HepG2 (cell line): ENCODE data around the gene TMEM256. TPM values are rescaled to one million over a fixed set of nuclear protein-coding genes. Genes with fewer than 3 reads are reported as not detected.

Experiments used
- ATAC-seq: fragments of 200-7000 bp; cut with Tn5 transposase; 3 replicates; pipeline ENCODE4 v1.9.1; 2020; ENCODE audit warnings: mild to moderate bottlenecking, moderate library complexity
- BruUV-seq: library from RNA; stranded (reverse); fragments of 400-500 nt; replicated peaks from 2 replicates; lab custom pipeline; 2021; lab: Mats Ljungman, UMichigan
- CTCF ChIA-PET: fragments of 300-600 bp; formaldehyde crosslinking; extraction: SDS; loops from one replicate; lab custom pipeline; 2021; ENCODE audit warnings: low total read pairs, inconsistent platforms, low intra/inter-chr PET ratio; lab: Yijun Ruan, JAX
- POLR2A ChIA-PET: fragments of 350-600 bp; sonication (Branson Sonifier 250); formaldehyde crosslinking; loops from one replicate; lab custom pipeline; 2020; ENCODE audit warnings: antibody characterized with exemption, inconsistent platforms; lab: Yijun Ruan, JAX
- DNase-seq: peaks from one replicate; pipeline ENCODE4 v3.0.0-alpha.2; 2015; ENCODE audit warnings: low spot score
- FAIRE-seq: peaks from 3 replicates; lab custom pipeline; 2011; peaks lifted over from hg19 to GRCh38; lab: Jason Lieb, UNC
- H2AFZ ChIP-seq: one replicate; pipeline ENCODE4 v1.6.1; 2011; ENCODE audit warnings: low read length, inconsistent platforms
- H3K27ac ChIP-seq: fragments of 300-600 bp; 3 replicates; pipeline ENCODE4 v1.8.0; 2011; ENCODE audit warnings: mixed run types, mild to moderate bottlenecking, mixed read lengths, low read length, inconsistent platforms; ENCODE audit not compliant: insufficient read depth; ENCODE audit errors: extremely low read length
- H3K27me3 ChIP-seq, 2 experiments: fragments of 200-600 bp in 1 of 2; 2 replicates in 1 of 2; 3 replicates in 1 of 2; pipeline versions ENCODE4 v1.6.0 to v1.8.0; 2011; ENCODE audit warnings: low read length in 2 of 2, mild to moderate bottlenecking in 2 of 2, moderate library complexity in 2 of 2, inconsistent platforms in 1 of 2; ENCODE audit not compliant: insufficient read depth in 2 of 2, control insufficient read depth in 1 of 2
- H3K36me3 ChIP-seq, 2 experiments: fragments of 200-600 bp in 1 of 2; replicated peaks in 1 of 2; 2 replicates in 1 of 2; 3 replicates in 1 of 2; pipeline versions ENCODE4 v1.5.1 to v1.8.0; 2011; ENCODE audit warnings: low read length in 2 of 2, inconsistent platforms in 1 of 2; ENCODE audit not compliant: insufficient read depth in 2 of 2, control insufficient read depth in 1 of 2
- H3K4me1 ChIP-seq: 2 replicates; pipeline ENCODE4 v1.5.1; 2012; ENCODE audit warnings: low read length, inconsistent platforms; ENCODE audit not compliant: insufficient read depth
- H3K4me2 ChIP-seq: 2 replicates; pipeline ENCODE4 v1.6.0; 2011; ENCODE audit warnings: low read depth, low read length, inconsistent platforms
- H3K4me3 ChIP-seq, 3 experiments: fragments of 200-600 bp in 1 of 3; sonication (generic), shearing (Covaris generic) in 1 of 3; replicated peaks in 1 of 3; 2 replicates each; pipeline ENCODE4 v1.5.1; 2011 to 2016; ENCODE audit warnings: low read length in 3 of 3, inconsistent platforms in 2 of 3, low read depth in 2 of 3, mild to moderate bottlenecking in 2 of 3, control low read depth in 1 of 3, mixed read lengths in 1 of 3; ENCODE audit not compliant: insufficient read depth in 1 of 3
- H3K79me2 ChIP-seq: one replicate; pipeline ENCODE4 v1.6.1; 2011; ENCODE audit warnings: low read length, inconsistent platforms; ENCODE audit not compliant: insufficient read depth
- H3K9ac ChIP-seq: 2 replicates; pipeline ENCODE4 v1.6.0; 2011; ENCODE audit warnings: mild to moderate bottlenecking, low read depth, low read length, inconsistent platforms; ENCODE audit not compliant: insufficient read depth
- H3K9me3 ChIP-seq: 2 replicates; pipeline ENCODE4 v1.5.1; 2012; ENCODE audit warnings: mild to moderate bottlenecking, low read length
- H4K20me1 ChIP-seq: 2 replicates; pipeline ENCODE4 v1.6.0; 2011; ENCODE audit warnings: inconsistent platforms, mild to moderate bottlenecking, low read length, moderate library complexity; ENCODE audit not compliant: insufficient read depth
- DRAP1 ChIP-seq: IDR thresholded peaks from 2 replicates; pipeline ENCODE4 v1.6.1; 2016; ENCODE audit warnings: missing genetic modification reagents, missing compliant biosample characterization
- HNRNPUL1 ChIP-seq: fragments of 200-400 bp; formaldehyde crosslinking; IDR thresholded peaks from 2 replicates; pipeline ENCODE4 v1.6.1; 2017; ENCODE audit warnings: low read depth, mild to moderate bottlenecking, low read length, moderate library complexity
- PPARG ChIP-seq: conservative IDR thresholded peaks from 2 replicates; pipeline ENCODE4 v1.6.1; 2016; ENCODE audit warnings: missing biosample characterization, missing genetic modification reagents
- RBFOX2 ChIP-seq: fragments of 200-400 bp; formaldehyde crosslinking; IDR thresholded peaks from 2 replicates; pipeline ENCODE4 v1.6.1; 2017; ENCODE audit warnings: low read depth, mild to moderate bottlenecking, low read length
- SNAPC5 ChIP-seq: sonication (generic); formaldehyde crosslinking; IDR thresholded peaks from 2 replicates; pipeline ENCODE4 v1.8.1; 2023; ENCODE audit warnings: mild to moderate bottlenecking, missing genetic modification reagents, borderline replicate concordance
- STAT6 ChIP-seq: sonication (generic); formaldehyde crosslinking; IDR thresholded peaks from 2 replicates; pipeline ENCODE4 v1.4.0; 2020; ENCODE audit warnings: missing genetic modification reagents, mild to moderate bottlenecking, borderline replicate concordance
- TSC22D2 ChIP-seq: sonication (generic); formaldehyde crosslinking; IDR thresholded peaks from 2 replicates; pipeline ENCODE4 v1.5.1; 2020; ENCODE audit warnings: missing genetic modification reagents, mild to moderate bottlenecking, borderline replicate concordance
- ZFP36 ChIP-seq: fragments of 150-350 bp; IDR thresholded peaks from 2 replicates; pipeline ENCODE4 v1.6.1; 2018; ENCODE audit warnings: borderline replicate concordance, low read length, low read depth; ENCODE audit not compliant: partially characterized antibody
- ZNF276 ChIP-seq: sonication (generic); formaldehyde crosslinking; IDR thresholded peaks from 2 replicates; pipeline ENCODE4 v1.4.0; 2020; ENCODE audit warnings: mild to moderate bottlenecking, low read depth, missing genetic modification reagents
- ZNF572 ChIP-seq: sonication (generic); formaldehyde crosslinking; IDR thresholded peaks from 2 replicates; pipeline ENCODE4 v1.5.1; 2020; ENCODE audit warnings: mild to moderate bottlenecking, missing genetic modification reagents
- ZXDC ChIP-seq: sonication (generic); formaldehyde crosslinking; IDR thresholded peaks from 2 replicates; pipeline ENCODE4 v1.5.0; 2020; ENCODE audit warnings: mild to moderate bottlenecking, missing genetic modification reagents
- WGBS: methylation state at CpG from one replicate; pipeline ENCODE4 v1.1.6; 2017; ENCODE audit warnings: low lambda C conversion rate; 5-methylcytosine and 5-hydroxymethylcytosine counted together
- in situ Hi-C: cut with HindIII; loops from 2 replicates; pipeline ENCODE4 v1.10.0; 2017; ENCODE audit warnings: low pct_unique_long_range_greater_than_20kb; ENCODE audit not compliant: extremely low pct_ligation_motif_present
- intact Hi-C: fragments of 100-400 bp; cut with micrococcal nuclease; formaldehyde crosslinking; loops from one replicate; pipeline ENCODE4 v1.10.0; 2022; ENCODE audit not compliant: unreplicated experiment
- polyA plus RNA-seq, 8 experiments: library from polyadenylated mRNA; depleted of rRNA in 3 of 8; stranded (reverse) in 7 of 8; unstranded in 1 of 8; fragments of >200 nt; fragmentation: Illumina TruSeq in 4 of 8; extraction: Trizol in 4 of 8; gene quantifications; 2 replicates each; pipeline versions ENCODE4 v1.2.1 to v1.2.3, GENCODE V29; 2011 to 2016; ENCODE audit warnings: low read depth in 4 of 8, missing spikeins in 1 of 8, mixed read lengths in 1 of 8; ENCODE audit not compliant: insufficient read depth in 1 of 8
- total RNA-seq, 5 experiments: library from RNA; depleted of rRNA; stranded (reverse); fragments of >200 nt; fragmentation: Illumina TruSeq; extraction: Trizol; gene quantifications; 2 replicates each; pipeline ENCODE4 v1.2.3, GENCODE V29; 2016; ENCODE audit warnings: low read depth in 1 of 5
- TF ChIP-seq, protein P1 (sequence below): sonication (generic); formaldehyde crosslinking; IDR thresholded peaks from 2 replicates; pipeline ENCODE4 v1.4.0; 2020; ENCODE audit warnings: missing genetic modification reagents

TMEM256 gene
- total and polyA plus RNA-seq, 2 of the 13 experiments (the other 11 are each of a cell fraction or from before 2014, with no cell fraction given): 231 to 252 TPM

- TF ChIP-seq ZNF276 (no peak), PPARG (CRISPR knock-in tag) (no peak), ZNF572 (CRISPR knock-in tag) (no peak)
These were observed 44.6 kb upstream of the TMEM256 start (continued) for GRCh38 chr17:7448461-7448860.

GRCh38 chr17:7445619-7445968 is 41.7 kb upstream of the TMEM256 start:
- ATAC-seq: peak; percentile 88
- Histone ChIP-seq H3K79me2 (no peaks in the 10 kb centered on the region), H3K9me3 (no peaks in the 10 kb centered on the region), H3K4me1 (peaks cover 45% of the 10 kb centered on the region), H2AFZ (no peak overlapping the region), H3K9ac (peak overlapping the region; percentile 75), H4K20me1 (no peaks in the 10 kb centered on the region), H3K27me3 (peaks cover 4 to 27% of the 10 kb centered on the region in 2 experiments; a peak in 4 of 5 replicates), H3K36me3 (no peaks in the 10 kb centered on the region), H3K27ac (peak overlapping the region; percentile 73), H3K4me2 (peak overlapping the region; percentile 89), H3K4me3 (peak overlapping the region; percentile 62 to 85 (median 63))
- ChIA-PET CTCF (interaction anchor here (1.3 kb wide), 1 partner anchor 89 kb away, joined by 3 read pairs; no protein-coding TSS in a partner anchor), POLR2A (interaction anchor here (0.6 to 3.7 kb wide), 20 partner anchors 8 to 241 kb away, joined by 3 to 48 read pairs (median 4); partner anchors contain the start of genes CD68, PLSCR3, POLR2A and SLC35G6)
- BruUV-seq: no TSS peak
- peak; percentile 70 for FAIRE-seq
- intact Hi-C loops: loop anchor here (1.0 to 5.0 kb wide), 2 partner anchors 37 to 116 kb away; partner anchors contain the start of genes NEURL4, POLR2A and SLC35G6
- DNase-seq: peak; percentile 76
- 1% methylated on average over 15 of the region's 16 CpGs for WGBS
- in situ Hi-C loops: no loop called here
- TF ChIP-seq, protein P1, sequence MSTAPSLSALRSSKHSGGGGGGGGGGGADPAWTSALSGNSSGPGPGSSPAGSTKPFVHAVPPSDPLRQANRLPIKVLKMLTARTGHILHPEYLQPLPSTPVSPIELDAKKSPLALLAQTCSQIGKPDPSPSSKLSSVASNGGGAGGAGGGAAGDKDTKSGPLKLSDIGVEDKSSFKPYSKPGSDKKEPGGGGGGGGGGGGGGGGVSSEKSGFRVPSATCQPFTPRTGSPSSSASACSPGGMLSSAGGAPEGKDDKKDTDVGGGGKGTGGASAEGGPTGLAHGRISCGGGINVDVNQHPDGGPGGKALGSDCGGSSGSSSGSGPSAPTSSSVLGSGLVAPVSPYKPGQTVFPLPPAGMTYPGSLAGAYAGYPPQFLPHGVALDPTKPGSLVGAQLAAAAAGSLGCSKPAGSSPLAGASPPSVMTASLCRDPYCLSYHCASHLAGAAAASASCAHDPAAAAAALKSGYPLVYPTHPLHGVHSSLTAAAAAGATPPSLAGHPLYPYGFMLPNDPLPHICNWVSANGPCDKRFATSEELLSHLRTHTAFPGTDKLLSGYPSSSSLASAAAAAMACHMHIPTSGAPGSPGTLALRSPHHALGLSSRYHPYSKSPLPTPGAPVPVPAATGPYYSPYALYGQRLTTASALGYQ (CRISPR knock-in tag): peak; percentile 40; the same call in 1 of the 2 replicates
- TF ChIP-seq TSC22D2 (CRISPR knock-in tag) (no peak), RBFOX2 (0 out of 2 replicates have a peak, but pooled peaks have one; percentile 28), ZFP36 (no peak), STAT6 (0 out of 2 replicates have a peak, but pooled peaks have one; percentile 21), DRAP1 (CRISPR knock-in tag) (peak; percentile 85), ZXDC (CRISPR knock-in tag) (no peak), HNRNPUL1 (no peak), SNAPC5 (CRISPR knock-in tag) (no peak)
